ENCODE data around the gene ZNF232.
"Not testable (repeated sequence)": the region's sequence is repeated elsewhere in the genome, so short reads cannot be mapped to it uniquely, and the experiment has no call there.

GRCh38 chr17:5130687-5131086 is 19.0 kb upstream of the ZNF232 start:
- TF ChIP-seq POLR2A (IDR thresholded peaks at IDR 0.05; ENCODE audit: low read length); GATA1 (IDR thresholded peaks at IDR 0.05; ENCODE audit: low read depth, low read length): not testable (repeated sequence)

Measured in erythroblast (primary cell).